SJCRH30 (cell line): ENCODE data around the gene GTF2IRD2. TPM values are rescaled to one million over a fixed set of nuclear protein-coding genes. Genes with fewer than 3 reads are reported as not detected.
"Not testable (repeated sequence)": the region's sequence is repeated elsewhere in the genome, so short reads cannot be mapped to it uniquely, and the experiment has no call there.

Experiments used
- DNase-seq, 2 experiments: peaks; one replicate each; pipeline ENCODE4 v3.0.0-alpha.2; 2015 to 2020
- H3K27ac ChIP-seq: fragments of 250-450 bp; sonication (Bioruptor Pico); 2 replicates; pipeline ENCODE4 v1.5.1; 2020; ENCODE audit warnings: mild to moderate bottlenecking, moderate library complexity
- H3K27me3 ChIP-seq: fragments of 250-450 bp; sonication (Bioruptor Pico); 2 replicates; pipeline ENCODE4 v1.5.1; 2020; ENCODE audit warnings: mild to moderate bottlenecking, moderate library complexity
- H3K36me3 ChIP-seq: fragments of 250-450 bp; sonication (Bioruptor Pico); 2 replicates; pipeline ENCODE4 v1.5.1; 2020; ENCODE audit warnings: mild to moderate bottlenecking, moderate library complexity
- H3K4me1 ChIP-seq: fragments of 250-450 bp; sonication (Bioruptor Pico); 2 replicates; pipeline ENCODE4 v1.5.1; 2020; ENCODE audit warnings: mild to moderate bottlenecking, moderate library complexity
- H3K4me3 ChIP-seq: fragments of 250-450 bp; sonication (Bioruptor Pico); 2 replicates; pipeline ENCODE4 v1.5.1; 2020; ENCODE audit warnings: mild to moderate bottlenecking, moderate library complexity
- H3K9me3 ChIP-seq: fragments of 250-450 bp; sonication (Bioruptor Pico); replicated peaks from 2 replicates; pipeline ENCODE4 v1.5.1; 2020; ENCODE audit warnings: mild to moderate bottlenecking, moderate library complexity
- total RNA-seq: library from RNA; depleted of rRNA; stranded (reverse); fragments of >200 nt; shearing (Covaris generic); gene quantifications from 2 replicates; pipeline ENCODE4 v1.2.3, GENCODE V29; 2014; rRNA removed

The GTF2IRD2 gene
- total RNA-seq, 1 experiment from 2014 or later: 7.6 TPM

GRCh38 chr7:74766509-74766908 is 84.9 kb downstream of the GTF2IRD2 start:
- not testable (repeated sequence) for H3K36me3 ChIP-seq, H3K4me3 ChIP-seq, H3K27ac ChIP-seq, H3K9me3 ChIP-seq, H3K27me3 ChIP-seq, DNase-seq, H3K4me1 ChIP-seq

GRCh38 chr7:74765205-74765918 is 86.0 kb downstream of the GTF2IRD2 start:
- H3K4me1 ChIP-seq, H3K27me3 ChIP-seq, H3K27ac ChIP-seq, DNase-seq, H3K36me3 ChIP-seq, H3K4me3 ChIP-seq, H3K9me3 ChIP-seq: not testable (repeated sequence)

- H3K27me3 ChIP-seq, H3K27ac ChIP-seq, H3K4me1 ChIP-seq, DNase-seq, H3K4me3 ChIP-seq, H3K36me3 ChIP-seq, H3K9me3 ChIP-seq: not testable (repeated sequence)
Observed at GRCh38 chr7:74758982-74759381, 92.4 kb downstream of the GTF2IRD2 start.

- H3K9me3 ChIP-seq, DNase-seq, H3K27me3 ChIP-seq, H3K4me1 ChIP-seq, H3K36me3 ChIP-seq, H3K4me3 ChIP-seq, H3K27ac ChIP-seq: not testable (repeated sequence)
Observed at GRCh38 chr7:74758268-74758667, 93.1 kb downstream of the GTF2IRD2 start.

GRCh38 chr7:74756673-74757072 is 94.7 kb downstream of the GTF2IRD2 start:
- H3K27me3 ChIP-seq, H3K27ac ChIP-seq, DNase-seq, H3K36me3 ChIP-seq, H3K9me3 ChIP-seq, H3K4me3 ChIP-seq, H3K4me1 ChIP-seq: not testable (repeated sequence)

- not testable (repeated sequence) for H3K4me1 ChIP-seq, DNase-seq, H3K27ac ChIP-seq, H3K4me3 ChIP-seq, H3K27me3 ChIP-seq, H3K36me3 ChIP-seq, H3K9me3 ChIP-seq
Observed at GRCh38 chr7:74753921-74754482, 97.4 kb downstream of the GTF2IRD2 start.

Other genes with a start within 250 kb of the GTF2IRD2 start
- 161 and 181 TPM in 2 replicates for gene GTF2I, start 193.9 kb downstream of the GTF2IRD2 start, total RNA-seq
- gene NCF1, start 77.6 kb downstream of the GTF2IRD2 start, total RNA-seq: not detected in 2 replicates
- gene CASTOR2, start 113.1 kb upstream of the GTF2IRD2 start, total RNA-seq: 23.2 and 24.6 TPM in 2 replicates
- gene RCC1L, start 222.2 kb upstream of the GTF2IRD2 start, total RNA-seq: 43.7 and 53.0 TPM in 2 replicates
- 7.2 and 10.8 TPM in 2 replicates for gene GTF2IRD2B, start 241.0 kb upstream of the GTF2IRD2 start, total RNA-seq